K562 treated with DMSO at 1 percent for 4 hours (cell line): ENCODE results near the gene PVR. TPM values are rescaled to one million over a fixed set of nuclear protein-coding genes. Genes with fewer than 3 reads are reported as not detected.

Experiments
- total RNA-seq: library from RNA; unstranded; fragments of 300-600 nt; gene quantifications from 2 replicates; pipeline ENCODE4 v1.2.3, GENCODE V29; 2022; ENCODE audit not compliant: insufficient read depth

The PVR gene
- 14.1 and 16.0 TPM in 2 replicates for total RNA-seq

GRCh38 chr19:44643605-44644401 lies at the start of gene PVR:
TSS of gene PVR (plus strand) at chr19:44643910. CDS start at chr19:44644097, 187 bp downstream.

GRCh38 chr19:44613295-44614178 lies 30.2 kb upstream of the PVR start, which contains the start of gene IGSF23:
TSS of gene IGSF23 (plus strand) at chr19:44613563. CDS start at chr19:44613646, 83 bp downstream.

GRCh38 chr19:44671400-44671799 lies 27.7 kb downstream of the PVR start, which contains the start of gene CEACAM19:
TSS of gene CEACAM19 (plus strand) at chr19:44671482. CDS start at chr19:44671932, 450 bp downstream.

GRCh38 chr19:44698492-44699201 lies 54.9 kb downstream of the PVR start, which contains the start of gene CEACAM16:
TSS of gene CEACAM16 (plus strand) at chr19:44699151. CDS start at chr19:44701457, 2,306 bp downstream.

Other genes with a start within 250 kb of the PVR start
- 0.29 TPM in 1 of 2 replicates, not detected in the other for gene ZNF285, start 242.3 kb upstream of the PVR start, total RNA-seq
- 1.1 and 3.1 TPM in 2 replicates for gene ZNF229, start 195.4 kb upstream of the PVR start, total RNA-seq
- 2.2 and 3.0 TPM in 2 replicates for gene ZNF180, start 143.4 kb upstream of the PVR start, total RNA-seq
- gene CEACAM20, start 114.2 kb upstream of the PVR start, total RNA-seq: not detected in 2 replicates
- not detected in 2 replicates for gene IGSF23, start 30.3 kb upstream of the PVR start, total RNA-seq
- 2.5 and 3.0 TPM in 2 replicates for gene CEACAM19, start 27.6 kb downstream of the PVR start, total RNA-seq
- not detected in 2 replicates for gene CEACAM16, start 55.2 kb downstream of the PVR start, total RNA-seq
- gene BCL3, start 104.8 kb downstream of the PVR start, total RNA-seq: 7.5 and 13.9 TPM in 2 replicates
- 0.71 TPM in 1 of 2 replicates, not detected in the other for gene CBLC, start 134.0 kb downstream of the PVR start, total RNA-seq
- gene BCAM, start 165.2 kb downstream of the PVR start, total RNA-seq: 3.5 and 4.6 TPM in 2 replicates
- 127 and 137 TPM in 2 replicates for gene NECTIN2, start 202.4 kb downstream of the PVR start, total RNA-seq
- gene TOMM40, start 247.3 kb downstream of the PVR start, total RNA-seq: 106 and 111 TPM in 2 replicates